ENCODE results near the gene RBFOX1. TPM values are rescaled to one million over a fixed set of nuclear protein-coding genes. Genes with fewer than 3 reads are reported as not detected.

RBFOX1 gene
- total RNA-seq, 1 donor from 2014 or later, result not detected

DNA sequence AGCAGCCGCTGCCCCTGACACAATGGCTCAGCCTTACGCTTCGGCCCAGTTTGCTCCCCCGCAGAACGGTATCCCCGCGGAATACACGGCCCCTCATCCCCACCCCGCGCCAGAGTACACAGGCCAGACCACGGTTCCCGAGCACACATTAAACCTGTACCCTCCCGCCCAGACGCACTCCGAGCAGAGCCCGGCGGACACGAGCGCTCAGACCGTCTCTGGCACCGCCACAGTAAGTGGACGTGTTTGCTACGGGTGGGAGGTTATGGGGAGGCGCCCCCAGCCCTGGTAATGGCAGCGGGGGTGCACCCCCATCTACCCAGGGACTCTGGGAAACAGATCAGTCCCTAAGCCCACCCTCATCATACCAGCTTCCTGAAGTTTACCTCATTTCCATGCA is 185.5 kb downstream of the RBFOX1 start:
- intact Hi-C loops (cut with micrococcal nuclease), result no loop called here

DNA sequence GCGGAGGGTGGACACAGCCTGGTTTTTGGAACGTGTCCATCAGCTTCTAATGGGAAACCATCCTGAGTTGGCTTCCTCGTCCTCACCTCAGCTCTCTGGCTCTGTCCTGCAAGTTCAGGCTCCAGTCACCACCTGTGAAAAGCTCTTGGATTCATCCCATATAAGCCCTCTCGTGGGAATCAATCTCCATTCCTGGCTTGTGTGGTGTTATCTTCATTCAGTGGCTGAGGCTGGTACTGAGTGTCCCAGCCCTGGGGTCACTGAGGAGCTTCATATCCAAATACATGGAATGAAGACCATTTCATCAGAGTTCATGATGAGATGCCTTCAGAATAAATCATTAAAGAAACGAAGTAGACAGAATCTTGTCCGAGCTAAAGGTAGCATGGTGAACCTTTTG is 189.2 kb downstream of the RBFOX1 start:
- intact Hi-C loops (cut with micrococcal nuclease), result no loop called here

DNA sequence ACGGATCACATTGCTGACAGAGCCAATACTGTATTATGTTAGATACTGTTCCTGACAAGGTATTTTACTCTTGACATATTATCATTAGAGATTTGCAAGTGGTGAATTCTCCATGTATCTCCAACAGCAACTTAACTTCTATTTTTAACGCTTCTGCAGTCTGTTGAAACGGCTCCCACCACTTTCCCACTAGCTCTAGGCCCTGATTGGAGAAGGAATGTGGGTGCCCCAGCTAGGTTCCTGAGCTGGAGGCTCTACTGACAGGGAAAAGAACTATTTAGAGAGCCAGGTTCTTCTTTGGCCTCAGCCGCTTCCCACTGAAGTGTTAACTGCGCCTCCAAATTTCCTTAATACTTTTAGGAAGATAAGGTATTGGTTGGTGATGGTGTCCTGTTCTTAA is 191.8 kb downstream of the RBFOX1 start:
- intact Hi-C loops (cut with micrococcal nuclease), result no loop called here

DNA sequence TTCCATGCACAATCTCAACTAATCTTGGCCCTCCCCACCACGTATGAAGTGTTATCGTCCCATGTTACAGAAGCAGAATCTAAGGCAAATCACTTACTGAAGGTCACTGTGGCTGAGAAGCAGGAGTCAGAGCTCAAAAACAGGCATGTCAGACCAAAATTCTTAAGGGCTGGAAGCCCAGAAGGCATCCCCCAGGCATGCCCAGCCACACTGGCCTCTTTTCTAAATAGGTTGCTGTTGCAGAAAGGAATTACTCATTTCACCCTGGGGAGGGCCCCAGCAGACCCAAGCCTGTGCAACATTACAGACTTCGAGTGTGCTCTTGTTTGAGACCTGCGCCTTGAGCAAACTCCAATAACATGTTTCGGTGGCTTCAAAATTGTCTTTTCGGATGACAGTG is 194.1 kb downstream of the RBFOX1 start:
- intact Hi-C loops (cut with micrococcal nuclease), result no loop called here

DNA sequence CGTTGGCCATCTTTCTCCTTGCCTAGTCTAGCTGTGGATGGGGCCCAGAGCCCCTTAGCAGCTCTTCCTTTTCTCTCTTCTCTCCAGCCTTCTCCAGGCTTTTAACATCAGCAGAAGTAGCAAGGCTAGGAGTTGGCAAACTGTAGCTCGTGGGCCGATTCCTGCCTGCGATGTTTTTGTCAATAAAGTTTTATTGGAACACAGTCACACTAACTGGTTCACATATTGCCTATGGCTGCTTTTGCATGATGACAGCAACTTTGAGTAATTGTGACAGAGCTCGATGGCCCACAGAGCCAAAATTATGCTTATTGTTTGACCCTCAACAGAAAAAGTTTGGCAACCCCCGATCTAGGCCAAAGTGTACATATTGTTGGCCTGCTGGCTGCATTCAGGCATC is 199.9 kb downstream of the RBFOX1 start:
- intact Hi-C loops (cut with micrococcal nuclease), result no loop called here

DNA sequence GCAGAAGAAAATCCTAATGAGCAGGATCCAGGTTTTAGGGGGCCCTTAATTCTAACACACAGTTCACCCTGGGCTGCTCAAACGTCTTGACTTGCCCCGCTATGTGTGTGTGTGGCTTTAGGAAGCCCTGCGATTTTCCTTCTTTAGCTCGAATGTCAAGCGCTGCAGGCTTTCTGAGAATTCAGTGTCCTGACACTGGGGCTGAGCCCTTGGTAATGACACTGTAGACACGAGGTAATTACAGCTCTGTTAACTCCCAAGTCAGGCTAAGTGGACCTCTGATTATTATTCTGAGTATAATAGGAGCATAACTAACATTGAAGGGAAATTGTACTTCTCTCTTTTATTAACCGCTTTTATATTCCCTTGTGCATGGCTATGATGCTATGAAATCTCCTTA is 202.1 kb downstream of the RBFOX1 start:
- intact Hi-C loops (cut with micrococcal nuclease), result no loop called here

DNA sequence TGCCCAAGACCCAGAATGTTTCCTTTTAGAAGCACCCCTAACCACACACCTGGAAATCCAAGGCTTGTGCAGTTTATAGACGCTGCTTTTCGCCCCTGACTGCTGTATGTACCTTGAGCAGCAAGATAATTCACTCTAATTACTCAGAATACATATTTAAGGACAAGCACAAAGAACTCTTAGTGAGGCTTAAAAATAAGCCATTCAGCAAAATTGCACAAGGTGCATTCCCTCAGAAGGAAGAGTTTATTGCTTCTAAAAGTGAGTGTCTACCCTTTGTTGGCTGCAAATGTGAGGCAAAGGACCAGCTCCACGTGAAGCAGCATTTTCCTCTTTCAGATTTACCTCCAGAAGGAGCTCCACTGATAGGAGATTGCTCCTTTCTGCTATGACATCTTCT is 208.4 kb downstream of the RBFOX1 start:
- intact Hi-C loops (cut with micrococcal nuclease), result no loop called here

DNA sequence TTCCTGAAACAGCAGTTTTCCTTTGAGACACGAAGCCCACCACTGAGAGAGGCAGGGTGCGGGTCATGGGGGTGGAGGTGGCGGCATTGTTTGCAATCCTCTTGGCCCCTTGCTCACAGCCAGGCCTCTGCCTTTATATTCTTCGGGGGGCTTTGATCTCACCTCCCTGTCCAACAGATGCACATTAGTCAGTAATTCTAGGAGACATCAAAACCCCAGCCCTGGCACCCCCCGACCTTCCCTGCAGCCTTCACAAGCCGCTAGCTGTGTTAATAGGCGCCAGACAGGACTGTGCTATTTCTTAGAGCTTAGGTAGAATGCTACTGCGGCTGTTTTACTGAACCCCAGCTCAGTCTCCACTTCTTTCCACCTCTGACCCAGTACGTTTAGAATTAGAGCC is 212.6 kb downstream of the RBFOX1 start:
- intact Hi-C loops (cut with micrococcal nuclease), result no loop called here

DNA sequence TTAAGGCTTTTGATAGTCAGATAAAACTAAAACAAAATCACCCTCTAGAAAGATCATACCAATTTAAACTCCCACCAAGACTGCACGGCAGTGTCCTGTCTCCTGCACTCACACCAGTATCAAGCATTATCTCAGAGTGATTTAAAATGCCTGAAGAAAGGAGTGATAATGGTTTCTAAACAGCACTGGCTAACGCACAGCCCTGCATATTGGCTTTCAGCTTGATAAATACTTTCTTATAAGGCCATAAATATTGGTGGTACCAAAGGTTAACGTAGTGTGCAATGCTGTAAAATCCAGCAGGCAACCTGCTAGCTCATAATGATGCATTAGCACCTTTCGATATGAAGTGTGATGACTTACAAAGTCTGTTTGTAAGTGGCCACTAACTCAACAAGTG is 214.3 kb downstream of the RBFOX1 start:
- intact Hi-C loops (cut with micrococcal nuclease), result no loop called here

DNA sequence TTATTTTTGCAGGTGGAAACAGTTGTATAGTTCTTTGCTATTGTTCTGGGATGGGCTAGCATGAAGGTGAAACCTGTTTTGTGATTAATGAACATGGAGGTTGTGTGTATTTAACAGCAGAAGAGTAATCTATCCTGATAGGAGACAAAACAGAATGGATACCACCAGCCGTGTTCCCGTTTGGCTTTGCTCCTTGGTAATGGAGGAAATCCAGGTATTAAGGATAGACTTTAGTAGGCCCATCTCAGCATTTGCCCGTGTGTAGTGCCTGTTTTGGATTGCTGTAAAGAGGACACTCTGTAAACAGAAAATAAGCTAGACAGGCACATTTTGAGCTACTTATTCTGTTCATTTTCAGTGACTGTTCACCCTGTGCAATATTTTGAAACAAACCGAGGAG is 215.1 kb downstream of the RBFOX1 start:
- intact Hi-C loops (cut with micrococcal nuclease), result no loop called here

DNA sequence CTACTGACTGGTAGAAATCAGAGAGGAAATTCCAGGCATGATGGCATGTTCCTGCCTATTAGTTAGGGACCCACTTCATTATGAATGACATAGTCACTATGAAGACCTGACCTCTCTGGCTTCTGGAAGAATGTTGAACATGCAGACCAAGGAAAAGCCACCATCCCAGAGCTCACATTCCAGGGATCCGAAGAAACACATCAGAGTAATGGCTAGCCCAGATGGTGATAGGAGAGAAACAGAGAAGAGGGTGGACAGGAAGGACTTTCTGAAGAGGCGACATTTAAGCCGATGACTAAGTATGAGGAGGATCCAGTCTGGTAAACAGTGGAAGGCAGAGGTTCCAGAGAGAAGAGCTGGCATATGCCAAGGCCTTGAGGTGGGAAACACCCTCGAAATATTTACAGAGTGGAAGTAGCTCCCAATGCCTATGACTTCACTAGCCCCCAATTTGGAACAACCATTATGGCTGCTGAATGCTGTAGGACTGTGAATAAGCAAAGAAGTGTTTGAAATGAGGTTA is 216.2 kb downstream of the RBFOX1 start:
- intact Hi-C loops (cut with micrococcal nuclease), result no loop called here

DNA sequence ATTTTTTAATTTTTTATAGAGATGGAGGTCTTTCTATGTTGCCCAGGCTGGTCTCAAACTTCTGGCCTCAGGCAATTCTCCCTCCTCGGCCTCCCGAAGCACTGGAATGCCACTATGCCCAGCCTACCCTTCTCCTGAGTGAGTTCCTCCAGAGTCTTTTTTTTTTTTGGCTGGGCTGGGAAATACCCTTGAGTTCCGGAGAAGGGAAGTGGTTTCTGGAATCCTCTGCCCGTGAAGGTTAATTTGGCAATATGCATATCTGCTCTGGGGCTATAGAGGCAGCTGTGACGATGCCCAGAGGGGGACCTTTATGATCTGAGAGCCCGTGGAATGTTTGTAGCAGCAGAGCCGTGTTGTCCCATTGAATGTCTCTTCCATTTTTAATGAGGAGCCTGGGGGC is 217.5 kb downstream of the RBFOX1 start:
- intact Hi-C loops (cut with micrococcal nuclease), result loop anchor here (5.0 kb wide), 1 partner anchor 748 kb away; no protein-coding TSS in a partner anchor

DNA sequence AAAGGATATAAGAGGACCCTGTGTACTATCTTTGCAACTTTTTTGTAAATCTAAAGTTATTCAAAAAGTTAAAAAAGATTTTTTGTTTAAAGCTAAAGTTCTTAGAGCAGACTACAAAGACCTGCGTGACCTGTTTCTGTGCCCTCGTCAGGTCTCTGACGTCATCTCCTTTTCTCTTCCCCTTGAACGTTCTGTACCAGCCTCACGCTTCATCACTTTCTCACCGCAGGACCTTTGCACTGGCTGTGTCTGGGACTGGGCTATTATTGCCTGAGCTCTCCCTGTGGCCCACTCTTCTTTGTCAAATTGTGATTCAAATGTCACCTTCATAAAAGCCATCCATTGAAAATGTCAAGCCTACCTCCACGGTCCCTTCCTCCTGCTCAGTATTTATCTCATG is 222.8 kb downstream of the RBFOX1 start:
- intact Hi-C loops (cut with micrococcal nuclease), result no loop called here

DNA sequence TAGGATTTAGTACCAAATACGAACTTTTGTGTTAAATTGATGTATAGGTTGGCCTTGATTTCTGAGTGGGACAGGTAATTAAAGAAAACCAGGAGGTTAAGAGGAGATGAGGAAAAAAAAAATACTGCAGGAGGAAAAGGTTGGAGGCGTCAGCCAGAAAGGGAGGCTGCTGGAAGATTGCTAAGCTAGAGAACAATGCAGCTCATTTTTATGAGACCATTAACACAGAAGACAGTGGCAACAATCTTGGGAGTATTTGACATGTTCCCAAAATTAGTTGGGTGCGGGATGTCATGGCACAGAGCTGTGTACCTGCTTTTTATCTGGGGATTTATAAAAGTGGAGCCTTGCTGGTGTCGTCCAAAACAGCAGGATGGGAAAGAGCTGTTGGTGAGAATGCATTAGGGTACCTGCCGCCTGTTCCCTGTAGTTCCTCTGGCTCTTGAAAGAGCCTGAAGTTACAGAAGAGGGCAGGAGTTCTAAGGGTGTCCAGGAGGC is 229.3 kb downstream of the RBFOX1 start:
- intact Hi-C loops (cut with micrococcal nuclease), result no loop called here

DNA sequence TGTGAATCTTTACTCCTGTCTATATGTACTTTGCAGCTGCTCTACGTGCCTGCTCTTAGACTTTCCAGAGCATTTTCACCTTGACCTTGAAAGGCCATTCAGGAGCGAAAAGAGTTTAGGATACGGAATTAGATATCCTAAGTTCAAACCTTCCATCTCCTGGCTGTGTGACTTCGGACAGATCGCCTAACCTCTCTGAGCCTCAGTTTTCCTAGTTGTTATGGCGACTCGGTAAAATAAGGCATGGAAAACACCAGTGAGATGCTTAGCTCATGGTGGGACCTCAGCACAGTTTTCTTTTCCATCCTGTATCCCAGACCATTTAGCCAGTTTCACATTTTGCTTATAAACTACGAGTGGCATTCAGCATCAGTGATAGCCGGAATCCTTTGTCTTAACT is 233.7 kb downstream of the RBFOX1 start:
- intact Hi-C loops (cut with micrococcal nuclease), result no loop called here

DNA sequence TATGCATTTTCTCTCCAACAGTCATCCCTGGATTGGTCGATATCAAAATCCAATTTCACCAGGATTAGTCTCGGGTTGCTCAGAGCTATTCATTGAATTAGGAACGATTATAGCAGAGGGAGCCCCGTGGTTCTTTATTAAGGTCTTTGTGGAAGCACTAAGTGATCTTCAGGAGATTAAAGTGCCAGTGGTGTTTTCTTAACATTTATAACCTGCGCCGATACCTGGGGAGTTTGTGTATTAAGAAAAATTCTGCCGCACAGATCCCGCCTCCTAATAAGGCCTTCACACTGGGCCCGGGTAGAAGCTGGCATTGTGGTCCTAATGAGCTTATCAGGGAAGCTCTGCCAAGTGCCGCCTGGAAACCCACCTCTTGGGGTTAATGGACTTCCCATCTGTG is 238.7 kb downstream of the RBFOX1 start:
- intact Hi-C loops (cut with micrococcal nuclease), result no loop called here

DNA sequence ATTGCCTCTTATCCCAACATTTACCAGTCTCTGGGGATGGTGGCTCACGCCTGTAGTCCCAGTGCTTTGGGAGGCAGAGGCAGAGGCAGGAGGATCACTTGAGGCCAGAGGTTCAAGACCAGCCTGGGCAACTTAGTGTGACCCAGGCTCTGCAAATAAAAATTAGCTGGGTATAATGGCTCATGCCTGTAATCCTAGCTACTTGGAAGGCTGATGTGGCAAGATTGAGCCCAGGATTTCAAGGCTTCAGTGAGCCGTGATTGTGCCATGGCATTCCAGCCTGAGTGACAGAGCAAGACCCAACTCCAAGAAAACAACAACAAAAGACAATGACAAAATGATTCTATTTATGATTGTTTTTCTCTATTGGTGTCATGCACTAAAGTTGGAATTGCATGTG is 244.9 kb downstream of the RBFOX1 start:
- intact Hi-C loops (cut with micrococcal nuclease), result no loop called here

DNA sequence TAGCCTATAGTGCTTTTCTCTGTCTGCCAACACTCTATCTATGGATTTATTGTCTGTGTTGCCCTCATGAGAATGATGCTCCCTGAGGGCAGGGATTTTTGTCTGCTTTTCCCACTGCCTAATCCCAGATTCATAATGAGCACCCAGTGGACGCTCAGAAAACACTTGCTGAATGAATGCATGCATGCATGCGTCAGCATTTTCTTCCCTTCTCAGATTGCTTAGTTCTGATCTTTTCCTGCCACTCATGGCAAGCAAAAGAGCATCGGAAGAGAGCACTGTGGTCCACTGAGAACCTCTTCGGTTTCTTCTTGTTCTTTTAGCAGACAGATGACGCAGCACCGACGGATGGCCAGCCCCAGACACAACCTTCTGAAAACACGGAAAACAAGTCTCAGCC is 246.8 kb downstream of the RBFOX1 start:
- intact Hi-C loops (cut with micrococcal nuclease), result no loop called here

DNA sequence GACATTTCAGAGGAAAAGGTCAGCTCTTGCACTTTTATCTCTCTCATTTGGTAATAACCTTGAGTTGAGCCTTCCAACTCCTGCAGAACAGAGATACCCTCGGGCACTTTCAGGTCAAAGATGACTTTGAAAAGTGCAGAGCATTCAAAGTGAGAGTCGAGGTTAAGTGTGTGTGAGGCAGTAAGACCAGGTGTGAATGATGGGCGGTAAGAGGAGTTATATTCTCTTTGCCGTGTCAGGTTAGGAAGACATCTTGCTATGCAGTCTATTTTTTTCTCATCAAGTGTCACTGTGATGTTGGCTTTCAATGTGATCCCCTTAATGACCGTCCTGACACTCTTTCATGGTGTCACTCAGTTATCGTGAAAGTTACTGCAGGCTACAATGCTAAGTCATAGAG is 248.5 kb downstream of the RBFOX1 start:
- intact Hi-C loops (cut with micrococcal nuclease), result no loop called here

DNA sequence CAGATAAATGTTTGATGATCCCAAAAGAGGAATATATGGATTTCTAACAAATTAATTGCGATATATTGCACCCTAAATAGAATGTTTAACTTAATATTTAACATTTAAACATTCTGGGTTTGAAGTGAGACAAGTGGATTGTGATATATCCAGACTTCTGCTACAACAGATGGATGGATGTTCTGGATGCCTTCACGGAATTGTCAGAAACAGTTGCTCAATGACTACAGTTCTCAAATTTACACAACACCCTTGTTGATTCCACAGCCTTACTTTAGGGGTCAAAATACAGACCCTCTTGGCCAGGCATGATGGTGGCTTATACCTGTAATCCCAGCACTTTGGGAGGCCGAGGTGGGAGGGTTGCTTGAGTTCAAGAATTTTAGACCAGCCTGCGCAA is 250.8 kb downstream of the RBFOX1 start:
- intact Hi-C loops (cut with micrococcal nuclease), result no loop called here

DNA sequence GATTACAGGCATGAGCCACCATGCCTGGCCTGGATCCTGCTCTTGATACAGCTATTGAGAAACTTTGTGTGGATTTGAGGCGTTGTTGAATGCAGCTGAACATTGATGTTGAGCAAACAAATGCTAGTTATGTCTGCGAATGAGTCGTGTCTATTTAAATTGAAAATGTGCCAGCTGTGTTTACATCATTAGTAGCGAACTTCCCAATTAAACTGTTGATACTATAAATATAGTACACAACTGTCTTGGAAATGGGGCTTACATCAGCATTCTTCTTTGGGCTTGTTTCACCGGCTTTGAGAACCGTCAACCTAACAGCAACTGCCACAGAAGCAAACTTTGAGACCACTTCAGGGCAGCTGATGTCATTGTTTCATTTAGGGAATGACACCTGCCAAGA is 251.9 kb downstream of the RBFOX1 start:
- intact Hi-C loops (cut with micrococcal nuclease), result no loop called here

DNA sequence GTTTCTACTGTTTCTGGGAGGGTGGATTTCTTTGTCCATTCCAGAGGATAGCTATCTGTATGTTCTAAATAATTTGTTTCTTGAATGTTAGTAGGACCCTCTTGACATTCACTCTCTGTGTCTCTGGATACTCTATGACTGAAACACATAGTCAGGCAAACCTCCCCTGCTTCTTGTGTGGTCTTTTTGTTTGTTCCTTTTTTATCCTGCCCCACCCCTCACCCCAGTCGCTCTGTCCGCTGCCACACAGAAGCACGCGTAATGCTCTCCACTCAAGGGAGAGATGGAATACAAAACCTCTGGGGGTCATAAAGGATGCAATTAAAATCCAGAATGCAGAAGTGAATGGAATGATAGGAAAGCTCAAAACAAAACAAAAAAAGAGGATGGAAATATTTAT is 253.1 kb downstream of the RBFOX1 start:
- intact Hi-C loops (cut with micrococcal nuclease), result no loop called here

DNA sequence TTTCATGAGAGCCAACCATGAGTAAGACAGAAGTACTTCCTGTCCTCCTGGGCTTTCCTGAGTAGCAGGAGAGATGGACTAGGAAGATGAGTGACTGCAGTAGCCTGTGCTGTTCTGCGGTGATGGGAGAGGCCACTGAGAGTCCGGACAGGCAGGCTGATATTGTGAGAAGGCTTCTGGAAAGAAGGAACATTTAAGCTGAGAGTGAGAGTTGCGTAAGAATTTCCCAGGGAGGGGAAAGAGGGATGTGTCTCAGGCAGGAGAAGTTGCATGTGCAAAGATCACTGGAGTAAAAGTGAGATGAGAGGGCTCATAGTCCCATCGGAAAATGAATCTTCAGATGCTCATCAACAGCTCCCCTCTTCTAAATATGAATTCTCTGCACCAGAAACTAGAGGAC is 258.3 kb downstream of the RBFOX1 start:
- intact Hi-C loops (cut with micrococcal nuclease), result no loop called here

DNA sequence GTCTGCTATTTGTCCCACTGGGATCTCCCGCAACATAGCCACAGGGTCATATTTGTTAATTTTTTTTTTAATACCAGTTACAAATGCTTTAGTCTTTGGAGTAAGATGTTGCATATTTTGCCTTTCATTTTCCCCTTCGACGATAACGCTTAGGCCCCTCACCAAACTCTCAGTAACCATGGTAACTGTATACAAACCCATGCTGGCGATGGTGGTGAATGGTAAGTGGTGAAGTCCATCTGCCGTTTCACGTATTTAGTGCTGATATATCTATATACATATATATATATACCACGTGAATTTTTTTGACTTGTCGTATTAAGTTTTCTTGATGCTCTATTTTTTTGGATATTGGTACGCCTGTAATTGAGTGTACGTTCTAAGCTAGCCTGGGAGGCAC is 263.7 kb downstream of the RBFOX1 start:
- intact Hi-C loops (cut with micrococcal nuclease), result no loop called here
